Natural killer cell treated with Interleukin-12 subunit alpha and Interleukin-12 subunit beta and Interleukin-15 and Interleukin-18, amount 100 ng/mL, for 72 hours (primary cell): ENCODE data around the gene ZNF521. TPM values are rescaled to one million over a fixed set of nuclear protein-coding genes. Genes with fewer than 3 reads are reported as not detected.

Source experiments
- ATAC-seq, 2 donors: fragments of 150-1000 bp; cut with Tn5 transposase in 1 of 2; sonication (Bioruptor Pico), chemical (Tn5 transposase) in 1 of 2; 2 replicates each; pipeline ENCODE4 v1.10.0; 2021
- DNase-seq: peaks from one replicate; pipeline ENCODE4 v3.0.0; 2022; ENCODE audit warnings: low spot score
- H3K27ac Mint-ChIP-seq, 2 donors: 1 replicate in 1 of 2; 2 replicates in 1 of 2; pipeline ENCODE4 v1.8.0; 2022; ENCODE audit warnings: mixed read lengths in 2 of 2, mild to moderate bottlenecking in 1 of 2, moderate library complexity in 1 of 2
- H3K27me3 Mint-ChIP-seq, 2 donors: 1 replicate in 1 of 2; 2 replicates in 1 of 2; pipeline ENCODE4 v1.8.0; 2022; ENCODE audit warnings: mixed read lengths in 2 of 2
- H3K36me3 Mint-ChIP-seq: one replicate; pipeline ENCODE4 v1.8.0; 2022; ENCODE audit warnings: mixed read lengths
- H3K4me1 Mint-ChIP-seq, 2 donors: 1 replicate in 1 of 2; 2 replicates in 1 of 2; pipeline ENCODE4 v1.8.0; 2022; ENCODE audit warnings: low read depth in 2 of 2, mixed read lengths in 2 of 2, mild to moderate bottlenecking in 1 of 2
- H3K4me3 Mint-ChIP-seq: one replicate; pipeline ENCODE4 v1.8.0; 2022; ENCODE audit warnings: mixed read lengths
- H3K9me3 Mint-ChIP-seq: 2 replicates; pipeline ENCODE4 v1.8.0; 2022; ENCODE audit warnings: mixed read lengths
- total RNA-seq, 2 donors: library from RNA; stranded (reverse); gene quantifications; one replicate each; pipeline ENCODE4 v1.2.3, GENCODE V29; 2022

The ZNF521 gene
- total RNA-seq, 2 donors from 2014 or later = 1.8 TPM; not detected in 1

DNA sequence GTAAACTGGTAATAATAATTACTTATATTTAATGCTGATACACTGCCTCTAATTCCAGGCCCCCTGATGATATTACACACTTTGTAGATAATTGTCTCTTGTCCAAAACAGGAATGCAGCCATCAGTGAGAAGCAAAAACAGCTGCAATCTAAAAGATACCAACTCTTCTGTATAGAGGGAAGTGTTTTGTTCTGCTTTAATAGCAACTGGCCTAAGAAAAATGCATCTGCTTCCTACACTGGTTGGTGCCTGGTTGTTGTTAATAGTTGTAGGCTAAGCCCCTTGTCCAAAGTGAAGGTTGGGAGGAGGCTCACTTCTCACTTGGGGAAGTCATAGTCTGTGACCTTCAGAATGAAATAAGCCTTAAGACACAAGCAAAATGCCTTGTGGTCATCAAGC is 332.0 kb downstream of the ZNF521 start:
- H3K27me3 Mint-ChIP-seq = peaks cover 4 to 17% of the 10 kb centered on the region in 2 donors
- DNase-seq (no peak), ATAC-seq (no peak)
- H3K36me3 Mint-ChIP-seq = no peaks in the 10 kb centered on the region
- no peaks in the 10 kb centered on the region for H3K9me3 Mint-ChIP-seq
- H3K4me1 Mint-ChIP-seq = no peaks in the 10 kb centered on the region
- H3K4me3 Mint-ChIP-seq = no peak overlapping the region
- H3K27ac Mint-ChIP-seq = no peak overlapping the region

DNA sequence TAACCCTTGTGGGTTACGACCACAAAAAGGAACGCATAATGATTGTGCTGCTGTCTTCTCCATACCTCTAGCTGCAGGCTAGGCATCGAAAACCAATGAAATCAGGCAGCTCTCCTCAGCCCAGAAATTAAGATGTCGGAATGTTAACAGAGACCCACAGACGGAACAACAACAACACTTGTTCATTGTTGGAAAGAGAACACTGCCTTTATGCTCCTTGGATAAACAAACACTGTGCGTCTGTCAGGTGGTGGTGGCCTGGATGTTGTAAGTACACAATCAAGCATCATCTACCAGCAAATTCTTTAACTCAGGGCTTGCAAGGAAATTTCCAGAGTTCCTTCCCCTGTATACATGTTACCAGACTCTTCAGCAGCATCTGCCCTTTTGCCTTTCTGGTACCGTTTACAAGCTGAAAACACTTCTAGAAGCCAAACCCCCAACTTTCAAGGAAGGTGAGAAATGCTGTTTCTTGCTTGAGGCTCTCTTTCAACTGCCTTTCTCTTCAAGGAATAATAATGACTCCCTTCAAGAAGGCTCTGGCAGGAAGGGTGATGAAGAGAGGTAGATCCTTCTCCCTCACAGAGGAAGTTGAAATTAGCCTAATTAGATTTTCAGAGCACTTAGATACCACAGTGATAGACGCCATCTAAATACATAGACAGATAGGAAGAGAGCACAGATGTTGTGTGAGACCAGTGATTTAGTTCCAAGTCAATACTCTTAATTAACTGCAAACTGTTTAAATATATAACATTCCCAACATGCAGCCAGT is 332.7 kb downstream of the ZNF521 start:
- DNase-seq = no peak
- Mint-ChIP-seq H3K4me3 (no peak overlapping the region), H3K27ac (no peak overlapping the region), H3K4me1 (no peaks in the 10 kb centered on the region), H3K36me3 (no peaks in the 10 kb centered on the region), H3K9me3 (no peaks in the 10 kb centered on the region), H3K27me3 (peaks cover 4 to 17% of the 10 kb centered on the region in 2 donors)
- no peak for ATAC-seq

DNA sequence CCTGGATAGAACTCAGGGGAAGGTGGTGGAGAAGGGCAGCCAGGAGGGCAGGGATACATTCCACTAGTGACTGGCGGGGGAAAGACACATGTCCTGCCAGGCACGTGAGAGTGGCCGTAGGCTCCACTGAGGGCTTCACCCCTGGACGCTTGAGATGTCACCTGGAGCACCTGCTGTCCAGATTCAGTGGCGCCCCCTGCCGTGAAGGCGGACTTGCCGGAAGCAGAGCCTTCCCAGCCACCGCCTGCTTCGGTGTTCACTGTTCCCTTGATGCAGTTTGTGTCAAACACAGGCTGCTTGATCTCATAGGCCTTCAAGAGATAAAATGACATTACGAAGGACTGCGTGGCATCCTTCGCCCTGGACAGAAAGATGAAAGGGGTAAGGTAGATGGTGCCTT is 335.3 kb downstream of the ZNF521 start:
- DNase-seq (no peak), ATAC-seq (no peak)
- Mint-ChIP-seq H3K4me1 (no peaks in the 10 kb centered on the region), H3K36me3 (no peaks in the 10 kb centered on the region), H3K27me3 (peaks cover 4 to 10% of the 10 kb centered on the region in 2 donors), H3K9me3 (no peaks in the 10 kb centered on the region), H3K4me3 (no peak overlapping the region), H3K27ac (no peak overlapping the region)

DNA sequence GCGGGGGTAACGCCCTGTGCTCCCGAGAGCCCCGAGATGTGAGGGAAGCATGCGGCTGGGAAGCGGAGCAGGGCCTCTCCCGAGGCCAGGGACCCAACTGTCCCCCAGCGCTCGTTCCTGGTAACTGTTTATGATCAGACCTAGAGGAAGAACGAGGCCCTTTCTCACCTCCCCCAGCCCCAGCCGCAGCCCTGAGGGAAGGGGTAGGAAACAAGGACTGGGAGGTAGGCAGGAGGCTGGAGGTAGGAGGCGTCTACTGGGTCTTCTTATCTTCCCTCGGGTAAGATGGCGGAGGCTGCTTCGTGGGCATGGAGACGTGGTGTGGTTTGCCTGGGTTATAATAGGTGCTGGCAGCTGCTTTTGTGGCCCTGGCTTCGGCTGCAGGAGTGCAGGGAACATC is 335.8 kb downstream of the ZNF521 start:
- ATAC-seq (no peak), DNase-seq (no peak)
- H3K4me3 Mint-ChIP-seq = no peak overlapping the region
- peaks cover 4 to 7% of the 10 kb centered on the region in 2 donors for H3K27me3 Mint-ChIP-seq
- H3K27ac Mint-ChIP-seq = no peak overlapping the region
- no peaks in the 10 kb centered on the region for H3K36me3 Mint-ChIP-seq
- no peaks in the 10 kb centered on the region for H3K9me3 Mint-ChIP-seq
- no peaks in the 10 kb centered on the region for H3K4me1 Mint-ChIP-seq
